Measurements from ENCODE around the gene KCMF1.

GRCh38 chr2:85078536-85078935 is 107.6 kb downstream of the KCMF1 start:
- TF ChIP-seq CTCF (IDR thresholded peaks at IDR 0.05) (no peak), POLR2A (IDR thresholded peaks at IDR 0.05) (no peak), EP300 (IDR thresholded peaks at IDR 0.05) (no peak), POLR2AphosphoS5 (IDR thresholded peaks at IDR 0.05) (no peak)
